HG02973 (cell line): ENCODE measurements around the gene AUH.

Experiments used
- ATAC-seq: cut with Tn5 transposase; IDR thresholded peaks from one replicate; pipeline ENCODE4 v1.9.1; 2021; ENCODE audit warnings: moderate library complexity; ENCODE audit not compliant: unreplicated experiment

Gene AUH

GRCh38 chr9:91298311-91298710 is 63.4 kb downstream of the AUH start:
- ATAC-seq, result no peak

- ATAC-seq, result no peak
Observed at GRCh38 chr9:91297306-91297705, 64.4 kb downstream of the AUH start.

- ATAC-seq, result no peak
Observed at GRCh38 chr9:91296354-91296753, 65.4 kb downstream of the AUH start.

- no peak for ATAC-seq
Observed at GRCh38 chr9:91295357-91295756, 66.4 kb downstream of the AUH start.

GRCh38 chr9:91291866-91292265 is 69.9 kb downstream of the AUH start:
- no peak for ATAC-seq

GRCh38 chr9:91289244-91289643 is 72.5 kb downstream of the AUH start:
- ATAC-seq, result no peak

GRCh38 chr9:91285729-91286353 is 75.9 kb downstream of the AUH start:
- no peak for ATAC-seq

GRCh38 chr9:91282292-91282691 is 79.4 kb downstream of the AUH start:
- ATAC-seq, result no peak

GRCh38 chr9:91279296-91280204 is 82.2 kb downstream of the AUH start:
- ATAC-seq, result no peak

GRCh38 chr9:91276513-91276912 is 85.2 kb downstream of the AUH start:
- ATAC-seq, result no peak

GRCh38 chr9:91275655-91276054 is 86.1 kb downstream of the AUH start:
- ATAC-seq, result no peak

GRCh38 chr9:91274949-91275492 is 86.7 kb downstream of the AUH start:
- ATAC-seq, result no peak

GRCh38 chr9:91273853-91274552 is 87.7 kb downstream of the AUH start:
- ATAC-seq, result no peak

- no peak for ATAC-seq
Observed at GRCh38 chr9:91271156-91271555, 90.6 kb downstream of the AUH start.

- ATAC-seq, result no peak
Observed at GRCh38 chr9:91269907-91270491, 91.7 kb downstream of the AUH start.

- no peak for ATAC-seq
Observed at GRCh38 chr9:91266448-91266847, 95.3 kb downstream of the AUH start.

GRCh38 chr9:91265514-91265913 is 96.2 kb downstream of the AUH start:
- ATAC-seq, result no peak

GRCh38 chr9:91261417-91261816 is 100.3 kb downstream of the AUH start:
- ATAC-seq, result no peak

GRCh38 chr9:91259162-91259561 is 102.6 kb downstream of the AUH start:
- no peak for ATAC-seq

GRCh38 chr9:91258451-91258850 is 103.3 kb downstream of the AUH start:
- no peak for ATAC-seq

GRCh38 chr9:91256235-91256634 is 105.5 kb downstream of the AUH start:
- no peak for ATAC-seq
